ENCODE results near the gene NOTCH2. TPM values are rescaled to one million over a fixed set of nuclear protein-coding genes. Genes with fewer than 3 reads are reported as not detected.

The NOTCH2 gene
- total and polyA plus RNA-seq, 9 of the 15 experiments (the other 6 are each of a cell fraction or from before 2014, with no cell fraction given) = 0.04 to 1.2 (median 0.28) TPM; not detected in 1

GRCh38 chr1:119866451-119866850, 203.0 kb downstream of the NOTCH2 start:
- ATAC-seq (no peak), FAIRE-seq (no peak), DNase-seq (ENCODE audit: extremely low read depth in 1 of 4, low spot score in 3 of 4) (peak in 1 of 4 experiments; percentile 16)
- Histone ChIP-seq H3K9me1 (ENCODE audit: control insufficient read depth, insufficient read depth, low read length) (no peaks in the 10 kb centered on the region), H3K4me2 (ENCODE audit: insufficient read depth, low read length) (no peak overlapping the region), H3K36me3 (ENCODE audit: control insufficient read depth, insufficient read depth, low read length) (no peaks in the 10 kb centered on the region), H4K20me1 (replicated peaks; ENCODE audit: control insufficient read depth, insufficient read depth, low read length) (no peaks in the 10 kb centered on the region), H3K79me2 (ENCODE audit: control insufficient read depth, insufficient read depth, low read length) (no peaks in the 10 kb centered on the region), H3K9ac (ENCODE audit: insufficient read depth in 1 of 2, low read depth in 2 of 2, low read length in 2 of 2) (no peak overlapping the region), H2AFZ (ENCODE audit: low read depth, low read length) (peak overlapping the region; percentile 59), H3K27me3 (ENCODE audit: control insufficient read depth in 2 of 2, insufficient read depth in 2 of 2, low read length in 2 of 2) (no peaks in the 10 kb centered on the region), H3K9me3 (replicated peaks; ENCODE audit: control insufficient read depth, insufficient read depth, low read depth, low read length) (no peaks in the 10 kb centered on the region), H3K4me3 (no peak overlapping the region), H3K27ac (ENCODE audit: extremely low read depth, low read depth, low read length) (no peak overlapping the region), H3K4me1 (replicated peaks in 1 of 2; ENCODE audit: control insufficient read depth in 2 of 2, insufficient read depth in 2 of 2, low read length in 2 of 2) (peaks cover 0 to 7% of the 10 kb centered on the region in 2 experiments; a peak in 2 of 5 replicates)
- 5% methylated on average over 3 of the region's 3 CpGs for WGBS (ENCODE audit: insufficient coverage, low coverage, missing lambda C conversion rate)
- in situ Hi-C loops (cut with MboI) = no loop called here
- BruUV-seq (replicated peaks) = no TSS peak
- ChIA-PET POLR2A (no interaction called here), CTCF (ENCODE audit: low intra/inter-chr PET ratio) (no interaction called here)
- TF ChIP-seq HSF4 (CRISPR knock-in tag; IDR thresholded peaks at IDR 0.05; ENCODE audit: borderline replicate concordance) (no peak), FOXJ3 (CRISPR knock-in tag; IDR thresholded peaks at IDR 0.05) (0 out of 2 replicates have a peak, but pooled peaks have one; percentile 37)
- intact Hi-C loops (cut with micrococcal nuclease) = no loop called here

DNA sequence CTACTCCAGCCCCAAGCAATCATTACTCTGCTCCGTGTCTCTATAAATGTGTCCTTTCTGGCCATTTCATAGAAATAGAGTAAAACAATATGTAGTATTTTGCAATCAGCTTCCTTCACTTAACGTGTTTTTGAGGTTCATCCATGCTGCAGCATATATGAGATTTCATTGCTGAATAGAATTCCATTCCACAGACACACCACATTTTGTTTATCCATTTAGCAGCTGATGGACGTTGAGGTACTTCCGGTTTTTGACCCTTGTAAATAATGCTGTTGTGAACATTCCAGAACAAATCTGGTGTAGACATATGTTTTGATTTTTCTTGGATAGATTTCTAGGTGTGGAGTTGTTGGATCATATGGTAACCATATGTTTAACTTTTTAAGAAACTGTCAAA, 203.8 kb downstream of the NOTCH2 start:
- Histone ChIP-seq H4K20me1 (replicated peaks; ENCODE audit: control insufficient read depth, insufficient read depth, low read length) (no peaks in the 10 kb centered on the region), H2AFZ (ENCODE audit: low read depth, low read length) (no peak overlapping the region), H3K4me1 (replicated peaks in 1 of 2; ENCODE audit: control insufficient read depth in 2 of 2, insufficient read depth in 2 of 2, low read length in 2 of 2) (0 out of 5 replicates have a peak, but pooled peaks cover 0 to 2% of the 10 kb centered on the region in 2 experiments), H3K9ac (ENCODE audit: insufficient read depth in 1 of 2, low read depth in 2 of 2, low read length in 2 of 2) (no peak overlapping the region), H3K27ac (ENCODE audit: extremely low read depth, low read depth, low read length) (no peak overlapping the region), H3K9me1 (ENCODE audit: control insufficient read depth, insufficient read depth, low read length) (no peaks in the 10 kb centered on the region), H3K4me2 (ENCODE audit: insufficient read depth, low read length) (no peak overlapping the region), H3K79me2 (ENCODE audit: control insufficient read depth, insufficient read depth, low read length) (no peaks in the 10 kb centered on the region), H3K27me3 (ENCODE audit: control insufficient read depth in 2 of 2, insufficient read depth in 2 of 2, low read length in 2 of 2) (no peaks in the 10 kb centered on the region), H3K4me3 (no peak overlapping the region), H3K9me3 (replicated peaks; ENCODE audit: control insufficient read depth, insufficient read depth, low read depth, low read length) (no peaks in the 10 kb centered on the region), H3K36me3 (ENCODE audit: control insufficient read depth, insufficient read depth, low read length) (no peaks in the 10 kb centered on the region)
- intact Hi-C loops (cut with micrococcal nuclease) (no loop called here), in situ Hi-C loops (cut with MboI) (no loop called here)
- no peak for TF ChIP-seq PHTF2 (CRISPR knock-in tag; IDR thresholded peaks at IDR 0.05)
- TF ChIP-seq ZNF354B (CRISPR knock-in tag; IDR thresholded peaks at IDR 0.05) = no peak
- no peak for TF ChIP-seq ZNF644 (tag; IDR thresholded peaks at IDR 0.05; ENCODE audit: low read depth)
- TF ChIP-seq, protein P1, sequence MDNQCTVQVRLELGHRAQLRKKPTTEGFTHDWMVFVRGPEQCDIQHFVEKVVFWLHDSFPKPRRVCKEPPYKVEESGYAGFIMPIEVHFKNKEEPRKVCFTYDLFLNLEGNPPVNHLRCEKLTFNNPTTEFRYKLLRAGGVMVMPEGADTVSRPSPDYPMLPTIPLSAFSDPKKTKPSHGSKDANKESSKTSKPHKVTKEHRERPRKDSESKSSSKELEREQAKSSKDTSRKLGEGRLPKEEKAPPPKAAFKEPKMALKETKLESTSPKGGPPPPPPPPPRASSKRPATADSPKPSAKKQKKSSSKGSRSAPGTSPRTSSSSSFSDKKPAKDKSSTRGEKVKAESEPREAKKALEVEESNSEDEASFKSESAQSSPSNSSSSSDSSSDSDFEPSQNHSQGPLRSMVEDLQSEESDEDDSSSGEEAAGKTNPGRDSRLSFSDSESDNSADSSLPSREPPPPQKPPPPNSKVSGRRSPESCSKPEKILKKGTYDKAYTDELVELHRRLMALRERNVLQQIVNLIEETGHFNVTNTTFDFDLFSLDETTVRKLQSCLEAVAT (IDR thresholded peaks at IDR 0.05) = no peak
- ChIA-PET CTCF (ENCODE audit: low intra/inter-chr PET ratio) (no interaction called here), POLR2A (no interaction called here)
- no TSS peak for BruUV-seq (replicated peaks)
- no peak for DNase-seq (ENCODE audit: extremely low read depth in 1 of 4, low spot score in 3 of 4)
- WGBS (ENCODE audit: insufficient coverage, low coverage, missing lambda C conversion rate) = 24% methylated on average over 4 of the region's 4 CpGs
- no peak for FAIRE-seq
- ATAC-seq = no peak

Measured in K562 (cell line).